Measurements from ENCODE around the gene LIME1. TPM values are rescaled to one million over a fixed set of nuclear protein-coding genes. Genes with fewer than 3 reads are reported as not detected.
A peak's percentile ranks its signal among the peaks of the same experiment; 100 is the strongest.

The LIME1 gene
- total RNA-seq, 1 donor from 2014 or later, result 0.47 TPM

DNA sequence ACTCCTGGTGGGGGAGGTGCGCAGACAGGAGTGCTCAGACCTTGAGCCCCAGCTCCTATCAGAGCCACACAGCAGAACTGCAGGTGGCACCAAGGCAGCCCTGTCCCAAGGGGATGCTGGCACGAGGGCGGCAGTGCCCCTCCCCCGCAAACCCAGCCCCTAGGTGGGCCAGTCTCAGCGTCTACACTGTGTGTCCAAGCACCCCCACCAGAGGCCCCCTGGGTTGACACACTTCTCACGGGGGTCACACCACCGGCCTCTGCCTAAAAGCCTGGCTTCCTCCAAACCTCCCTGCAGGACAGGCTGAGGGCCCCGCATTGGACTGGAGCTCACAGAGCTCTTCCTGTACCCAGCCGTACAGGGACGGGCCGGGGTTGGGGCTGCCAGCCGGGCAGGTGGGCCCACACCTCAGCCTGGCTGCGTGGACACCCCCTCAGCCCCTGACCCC lies 11.2 kb downstream of the LIME1 start:
- H3K4me2 ChIP-seq, result no peak overlapping the region
- Mint-ChIP-seq H3K4me1 (peaks cover 7% of the 10 kb centered on the region), H3K4me3 (no peak overlapping the region), H3K36me3 (peaks cover 4% of the 10 kb centered on the region), H3K27ac (no peak overlapping the region), H3K27me3 (ENCODE audit: insufficient read depth, low read depth) (peaks cover 9% of the 10 kb centered on the region), H3K9me3 (no peaks in the 10 kb centered on the region)
- no peaks in the 10 kb centered on the region for H3K36me3 ChIP-seq
- H3K9me3 ChIP-seq (ENCODE audit: low read depth), result no peaks in the 10 kb centered on the region
- no peaks in the 10 kb centered on the region for H4K20me1 ChIP-seq (ENCODE audit: low read depth)
- peaks cover 13% of the 10 kb centered on the region for H3F3A ChIP-seq (ENCODE audit: low read depth)
- no peaks in the 10 kb centered on the region for H3K79me2 ChIP-seq (ENCODE audit: low read depth)
- H2AFZ ChIP-seq (replicated peaks), result no peak overlapping the region
- no peak overlapping the region for H3K27ac ChIP-seq
- TF ChIP-seq, protein P1, sequence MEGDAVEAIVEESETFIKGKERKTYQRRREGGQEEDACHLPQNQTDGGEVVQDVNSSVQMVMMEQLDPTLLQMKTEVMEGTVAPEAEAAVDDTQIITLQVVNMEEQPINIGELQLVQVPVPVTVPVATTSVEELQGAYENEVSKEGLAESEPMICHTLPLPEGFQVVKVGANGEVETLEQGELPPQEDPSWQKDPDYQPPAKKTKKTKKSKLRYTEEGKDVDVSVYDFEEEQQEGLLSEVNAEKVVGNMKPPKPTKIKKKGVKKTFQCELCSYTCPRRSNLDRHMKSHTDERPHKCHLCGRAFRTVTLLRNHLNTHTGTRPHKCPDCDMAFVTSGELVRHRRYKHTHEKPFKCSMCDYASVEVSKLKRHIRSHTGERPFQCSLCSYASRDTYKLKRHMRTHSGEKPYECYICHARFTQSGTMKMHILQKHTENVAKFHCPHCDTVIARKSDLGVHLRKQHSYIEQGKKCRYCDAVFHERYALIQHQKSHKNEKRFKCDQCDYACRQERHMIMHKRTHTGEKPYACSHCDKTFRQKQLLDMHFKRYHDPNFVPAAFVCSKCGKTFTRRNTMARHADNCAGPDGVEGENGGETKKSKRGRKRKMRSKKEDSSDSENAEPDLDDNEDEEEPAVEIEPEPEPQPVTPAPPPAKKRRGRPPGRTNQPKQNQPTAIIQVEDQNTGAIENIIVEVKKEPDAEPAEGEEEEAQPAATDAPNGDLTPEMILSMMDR (IDR thresholded peaks at IDR 0.05), result no peak
- TF ChIP-seq EZH2 (IDR thresholded peaks at IDR 0.05), result no peak
- TF ChIP-seq EZH2phosphoT487 (IDR thresholded peaks at IDR 0.05), result no peak
- H3K4me3 ChIP-seq, result no peak overlapping the region
- no peak for DNase-seq (ENCODE audit: low spot score)
- no peaks in the 10 kb centered on the region for H3K27me3 ChIP-seq
- H3K9ac ChIP-seq, result no peak overlapping the region
- H3K4me1 ChIP-seq, result no peaks in the 10 kb centered on the region

DNA sequence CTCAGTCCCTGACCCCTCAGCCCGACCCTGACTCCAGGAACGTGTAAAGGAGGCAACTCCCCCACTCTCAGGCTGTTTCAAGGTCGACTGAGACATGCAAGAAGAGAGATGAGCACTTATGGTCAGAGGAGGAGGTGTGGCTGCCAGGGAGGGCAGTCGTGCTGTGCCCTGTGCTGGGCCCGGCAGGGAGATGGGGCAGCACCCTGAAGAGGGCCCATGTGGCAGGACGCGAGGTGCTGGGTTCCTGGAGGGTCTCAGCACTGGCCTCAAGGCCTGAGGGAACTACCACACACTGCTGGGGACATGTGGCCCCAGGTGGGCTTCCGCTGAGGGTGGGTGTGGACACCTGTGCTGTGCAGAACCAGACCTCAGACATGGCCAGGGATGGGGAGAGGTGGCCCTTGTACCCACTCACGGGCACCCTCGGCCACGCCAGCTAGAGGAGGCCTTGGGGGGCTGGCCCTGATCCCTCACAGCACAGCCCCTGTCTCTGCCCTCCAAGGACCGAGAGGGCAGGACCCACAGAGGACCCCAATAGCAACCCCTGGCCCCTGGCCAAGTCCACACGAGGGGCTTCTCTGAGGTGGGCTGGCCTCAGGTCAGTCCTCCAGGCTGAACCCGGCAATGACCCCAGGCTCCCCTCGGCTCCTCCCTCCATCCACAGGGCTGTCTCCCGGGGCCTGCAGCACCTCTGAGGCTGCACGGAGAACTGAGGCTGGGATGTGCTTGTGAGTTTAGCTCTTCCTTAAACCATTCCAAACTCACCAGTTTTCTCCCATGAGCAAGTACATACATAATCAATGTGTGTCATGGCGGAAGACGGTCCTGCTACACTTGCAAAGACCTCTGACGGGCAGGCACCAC lies 11.8 kb downstream of the LIME1 start:
- H3K9me3 Mint-ChIP-seq, result no peaks in the 10 kb centered on the region
- no peak overlapping the region for H3K4me2 ChIP-seq
- peaks cover 12% of the 10 kb centered on the region for H3K4me1 Mint-ChIP-seq
- no peak overlapping the region for H2AFZ ChIP-seq (replicated peaks)
- H4K20me1 ChIP-seq (ENCODE audit: low read depth), result no peaks in the 10 kb centered on the region
- H3K79me2 ChIP-seq (ENCODE audit: low read depth), result no peaks in the 10 kb centered on the region
- H3F3A ChIP-seq (ENCODE audit: low read depth), result peaks cover 9% of the 10 kb centered on the region
- peaks cover 9% of the 10 kb centered on the region for H3K27me3 Mint-ChIP-seq (ENCODE audit: insufficient read depth, low read depth)
- no peaks in the 10 kb centered on the region for H3K27me3 ChIP-seq
- H3K4me1 ChIP-seq, result no peaks in the 10 kb centered on the region
- no peak for TF ChIP-seq EZH2phosphoT487 (IDR thresholded peaks at IDR 0.05)
- TF ChIP-seq EZH2 (IDR thresholded peaks at IDR 0.05), result no peak
- TF ChIP-seq, protein P1 (IDR thresholded peaks at IDR 0.05), result no peak
- H3K36me3 Mint-ChIP-seq, result peaks cover 4% of the 10 kb centered on the region
- peak overlapping the region; percentile 41 for H3K27ac Mint-ChIP-seq
- H3K27ac ChIP-seq, result no peak overlapping the region
- no peaks in the 10 kb centered on the region for H3K36me3 ChIP-seq
- H3K9me3 ChIP-seq (ENCODE audit: low read depth), result no peaks in the 10 kb centered on the region
- H3K4me3 ChIP-seq, result no peak overlapping the region
- H3K4me3 Mint-ChIP-seq, result no peak overlapping the region
- DNase-seq (ENCODE audit: low spot score), result no peak
- no peak overlapping the region for H3K9ac ChIP-seq

DNA sequence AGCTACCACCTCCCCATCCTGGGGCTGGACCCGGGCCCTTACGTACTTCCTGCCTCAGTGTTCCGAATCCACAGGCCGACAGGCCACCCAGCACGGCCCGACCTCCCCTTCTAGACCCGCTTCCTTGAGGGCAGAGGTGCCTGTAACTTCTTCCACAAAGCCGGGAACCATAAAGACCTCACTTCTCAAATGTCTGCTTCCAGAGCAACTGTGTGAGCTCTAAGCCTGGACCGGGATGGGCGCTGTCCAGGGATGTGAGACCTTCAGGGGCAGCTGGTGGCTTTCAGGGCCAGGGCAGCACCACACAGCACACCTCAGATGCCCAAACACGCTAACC lies 12.4 kb downstream of the LIME1 start:
- H3K36me3 Mint-ChIP-seq, result peaks cover 4% of the 10 kb centered on the region
- no peaks in the 10 kb centered on the region for H3K79me2 ChIP-seq (ENCODE audit: low read depth)
- H3K4me1 ChIP-seq, result no peaks in the 10 kb centered on the region
- no peaks in the 10 kb centered on the region for H4K20me1 ChIP-seq (ENCODE audit: low read depth)
- H3K9me3 ChIP-seq (ENCODE audit: low read depth), result no peaks in the 10 kb centered on the region
- no peaks in the 10 kb centered on the region for H3K36me3 ChIP-seq
- H3K4me3 Mint-ChIP-seq, result no peak overlapping the region
- peaks cover 7% of the 10 kb centered on the region for H3K27me3 Mint-ChIP-seq (ENCODE audit: insufficient read depth, low read depth)
- peaks cover 3% of the 10 kb centered on the region for H3F3A ChIP-seq (ENCODE audit: low read depth)
- no peak for DNase-seq (ENCODE audit: low spot score)
- no peak overlapping the region for H3K4me2 ChIP-seq
- H3K4me3 ChIP-seq, result no peak overlapping the region
- H3K27me3 ChIP-seq, result no peaks in the 10 kb centered on the region
- H3K4me1 Mint-ChIP-seq, result peaks cover 12% of the 10 kb centered on the region
- H3K9ac ChIP-seq, result no peak overlapping the region
- no peak overlapping the region for H3K27ac ChIP-seq
- TF ChIP-seq, protein P1 (IDR thresholded peaks at IDR 0.05), result no peak
- TF ChIP-seq EZH2phosphoT487 (IDR thresholded peaks at IDR 0.05) (no peak), EZH2 (IDR thresholded peaks at IDR 0.05) (no peak)
- no peaks in the 10 kb centered on the region for H3K9me3 Mint-ChIP-seq
- peak overlapping the region; percentile 41 for H3K27ac Mint-ChIP-seq
- no peak overlapping the region for H2AFZ ChIP-seq (replicated peaks)
